ENCODE results near the gene REG3G. TPM values are rescaled to one million over a fixed set of nuclear protein-coding genes. Genes with fewer than 3 reads are reported as not detected.

REG3G gene
- total and polyA plus RNA-seq, 10 of the 15 experiments (the other 5 are each of a cell fraction or from before 2014, with no cell fraction given) = 0.33 TPM; not detected in 9

DNA sequence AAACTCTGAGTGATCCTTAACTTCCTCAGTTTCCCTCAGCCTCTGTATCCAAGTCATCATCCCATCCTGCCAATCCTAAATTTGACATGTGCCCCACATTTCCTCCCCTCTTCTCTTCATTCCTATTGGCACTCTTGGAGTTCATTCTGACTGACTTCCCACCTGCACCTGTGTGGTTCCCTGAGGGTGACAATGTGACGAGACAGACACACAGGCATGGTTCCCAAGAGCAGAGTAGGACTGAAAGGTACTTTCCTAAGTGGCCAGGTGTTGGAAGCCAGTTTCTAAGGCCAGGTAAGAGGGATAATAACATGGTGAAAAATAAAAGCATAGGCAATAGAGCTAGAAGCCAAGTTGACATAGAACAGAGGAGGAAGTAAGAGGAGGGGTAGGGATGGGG, 24.2 kb upstream of the REG3G start:
- ChIA-PET CTCF (interaction anchor here (1.0 to 4.4 kb wide), 4 partner anchors 10 to 44 kb away, joined by 3 to 22 read pairs (median 14); no protein-coding TSS in a partner anchor), SMC1A (ENCODE audit: uncharacterized antibody, unreplicated experiment) (no interaction called here), RAD21 (ENCODE audit: unreplicated experiment) (no interaction called here), POLR2A (no interaction called here)
- whole genome bisulfite sequencing (ENCODE audit: insufficient coverage, insufficient replicate concordance, low lambda C conversion rate, missing lambda C conversion rate) = 0% methylated on average over 1 of the region's 1 CpG
- Histone ChIP-seq H3K9me3 (replicated peaks; ENCODE audit: control insufficient read depth, insufficient read depth, low read length) (no peaks in the 10 kb centered on the region), H3K4me2 (ENCODE audit: control insufficient read depth, insufficient read depth) (no peak overlapping the region), H2AFZ (ENCODE audit: control insufficient read depth, low read depth, low read length) (no peak overlapping the region), H3K27ac (ENCODE audit: control insufficient read depth, insufficient read depth) (no peak overlapping the region), H3K36me3 (ENCODE audit: control insufficient read depth in 2 of 2, insufficient read depth in 2 of 2, low read length in 1 of 2) (no peaks in the 10 kb centered on the region), H3K79me2 (ENCODE audit: control insufficient read depth, insufficient read depth, low read length) (no peaks in the 10 kb centered on the region), H4K20me1 (ENCODE audit: control insufficient read depth, insufficient read depth) (no peaks in the 10 kb centered on the region), H3K4me3 (no peak overlapping the region), H3K27me3 (replicated peaks in 1 of 2; ENCODE audit: control insufficient read depth in 2 of 2, insufficient read depth in 2 of 2, low read length in 1 of 2) (no peaks in the 10 kb centered on the region; a peak in 2 of 4 replicates), H3K9ac (ENCODE audit: control insufficient read depth, insufficient read depth, low read length) (no peak overlapping the region), H3K4me1 (ENCODE audit: control insufficient read depth, insufficient read depth, low read length) (no peaks in the 10 kb centered on the region)
- intact Hi-C loops (cut with micrococcal nuclease; ENCODE audit: unreplicated experiment) = no loop called here
- in situ Hi-C loops (cut with MboI) = no loop called here
- no peak for DNase-seq (ENCODE audit: low read depth, low spot score)
- no peak for ATAC-seq
- FAIRE-seq = no peak
- BruUV-seq (replicated peaks) = no TSS peak
- TF ChIP-seq ASH2L (IDR thresholded peaks at IDR 0.05; ENCODE audit: borderline replicate concordance, low read depth) (no peak), PAX5 (IDR thresholded peaks at IDR 0.05; ENCODE audit: borderline replicate concordance, low read depth, low read length) (no peak), ZNF207 (IDR thresholded peaks at IDR 0.05; ENCODE audit: borderline replicate concordance) (no peak), CHD2 (IDR thresholded peaks at IDR 0.05; ENCODE audit: borderline replicate concordance, low read depth, low read length) (no peak), EGR1 (IDR thresholded peaks at IDR 0.05; ENCODE audit: borderline replicate concordance in 1 of 2, low read depth in 2 of 2, low read length in 2 of 2) (no peak), SMAD5 (IDR thresholded peaks at IDR 0.05; ENCODE audit: low read depth) (no peak), NBN (IDR thresholded peaks at IDR 0.05) (no peak), EP300 (IDR thresholded peaks at IDR 0.05; ENCODE audit: borderline replicate concordance in 1 of 2, control insufficient read depth in 1 of 2, low read depth in 2 of 2, low read length in 2 of 2) (no peak), ZNF217 (IDR thresholded peaks at IDR 0.05) (no peak), CEBPB (IDR thresholded peaks at IDR 0.05; ENCODE audit: borderline replicate concordance in 1 of 2, low read depth in 2 of 2, low read length in 2 of 2) (no peak)
- TF ChIP-seq, protein P1, sequence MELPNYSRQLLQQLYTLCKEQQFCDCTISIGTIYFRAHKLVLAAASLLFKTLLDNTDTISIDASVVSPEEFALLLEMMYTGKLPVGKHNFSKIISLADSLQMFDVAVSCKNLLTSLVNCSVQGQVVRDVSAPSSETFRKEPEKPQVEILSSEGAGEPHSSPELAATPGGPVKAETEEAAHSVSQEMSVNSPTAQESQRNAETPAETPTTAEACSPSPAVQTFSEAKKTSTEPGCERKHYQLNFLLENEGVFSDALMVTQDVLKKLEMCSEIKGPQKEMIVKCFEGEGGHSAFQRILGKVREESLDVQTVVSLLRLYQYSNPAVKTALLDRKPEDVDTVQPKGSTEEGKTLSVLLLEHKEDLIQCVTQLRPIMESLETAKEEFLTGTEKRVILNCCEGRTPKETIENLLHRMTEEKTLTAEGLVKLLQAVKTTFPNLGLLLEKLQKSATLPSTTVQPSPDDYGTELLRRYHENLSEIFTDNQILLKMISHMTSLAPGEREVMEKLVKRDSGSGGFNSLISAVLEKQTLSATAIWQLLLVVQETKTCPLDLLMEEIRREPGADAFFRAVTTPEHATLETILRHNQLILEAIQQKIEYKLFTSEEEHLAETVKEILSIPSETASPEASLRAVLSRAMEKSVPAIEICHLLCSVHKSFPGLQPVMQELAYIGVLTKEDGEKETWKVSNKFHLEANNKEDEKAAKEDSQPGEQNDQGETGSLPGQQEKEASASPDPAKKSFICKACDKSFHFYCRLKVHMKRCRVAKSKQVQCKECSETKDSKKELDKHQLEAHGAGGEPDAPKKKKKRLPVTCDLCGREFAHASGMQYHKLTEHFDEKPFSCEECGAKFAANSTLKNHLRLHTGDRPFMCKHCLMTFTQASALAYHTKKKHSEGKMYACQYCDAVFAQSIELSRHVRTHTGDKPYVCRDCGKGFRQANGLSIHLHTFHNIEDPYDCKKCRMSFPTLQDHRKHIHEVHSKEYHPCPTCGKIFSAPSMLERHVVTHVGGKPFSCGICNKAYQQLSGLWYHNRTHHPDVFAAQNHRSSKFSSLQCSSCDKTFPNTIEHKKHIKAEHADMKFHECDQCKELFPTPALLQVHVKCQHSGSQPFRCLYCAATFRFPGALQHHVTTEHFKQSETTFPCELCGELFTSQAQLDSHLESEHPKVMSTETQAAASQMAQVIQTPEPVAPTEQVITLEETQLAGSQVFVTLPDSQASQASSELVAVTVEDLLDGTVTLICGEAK (IDR thresholded peaks at IDR 0.05; ENCODE audit: borderline replicate concordance) = no peak
- TF ChIP-seq, protein P2, sequence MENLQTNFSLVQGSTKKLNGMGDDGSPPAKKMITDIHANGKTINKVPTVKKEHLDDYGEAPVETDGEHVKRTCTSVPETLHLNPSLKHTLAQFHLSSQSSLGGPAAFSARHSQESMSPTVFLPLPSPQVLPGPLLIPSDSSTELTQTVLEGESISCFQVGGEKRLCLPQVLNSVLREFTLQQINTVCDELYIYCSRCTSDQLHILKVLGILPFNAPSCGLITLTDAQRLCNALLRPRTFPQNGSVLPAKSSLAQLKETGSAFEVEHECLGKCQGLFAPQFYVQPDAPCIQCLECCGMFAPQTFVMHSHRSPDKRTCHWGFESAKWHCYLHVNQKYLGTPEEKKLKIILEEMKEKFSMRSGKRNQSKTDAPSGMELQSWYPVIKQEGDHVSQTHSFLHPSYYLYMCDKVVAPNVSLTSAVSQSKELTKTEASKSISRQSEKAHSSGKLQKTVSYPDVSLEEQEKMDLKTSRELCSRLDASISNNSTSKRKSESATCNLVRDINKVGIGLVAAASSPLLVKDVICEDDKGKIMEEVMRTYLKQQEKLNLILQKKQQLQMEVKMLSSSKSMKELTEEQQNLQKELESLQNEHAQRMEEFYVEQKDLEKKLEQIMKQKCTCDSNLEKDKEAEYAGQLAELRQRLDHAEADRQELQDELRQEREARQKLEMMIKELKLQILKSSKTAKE (IDR thresholded peaks at IDR 0.05; ENCODE audit: low read depth, poor library complexity, severe bottlenecking) = no peak
- TF ChIP-seq, protein P3, sequence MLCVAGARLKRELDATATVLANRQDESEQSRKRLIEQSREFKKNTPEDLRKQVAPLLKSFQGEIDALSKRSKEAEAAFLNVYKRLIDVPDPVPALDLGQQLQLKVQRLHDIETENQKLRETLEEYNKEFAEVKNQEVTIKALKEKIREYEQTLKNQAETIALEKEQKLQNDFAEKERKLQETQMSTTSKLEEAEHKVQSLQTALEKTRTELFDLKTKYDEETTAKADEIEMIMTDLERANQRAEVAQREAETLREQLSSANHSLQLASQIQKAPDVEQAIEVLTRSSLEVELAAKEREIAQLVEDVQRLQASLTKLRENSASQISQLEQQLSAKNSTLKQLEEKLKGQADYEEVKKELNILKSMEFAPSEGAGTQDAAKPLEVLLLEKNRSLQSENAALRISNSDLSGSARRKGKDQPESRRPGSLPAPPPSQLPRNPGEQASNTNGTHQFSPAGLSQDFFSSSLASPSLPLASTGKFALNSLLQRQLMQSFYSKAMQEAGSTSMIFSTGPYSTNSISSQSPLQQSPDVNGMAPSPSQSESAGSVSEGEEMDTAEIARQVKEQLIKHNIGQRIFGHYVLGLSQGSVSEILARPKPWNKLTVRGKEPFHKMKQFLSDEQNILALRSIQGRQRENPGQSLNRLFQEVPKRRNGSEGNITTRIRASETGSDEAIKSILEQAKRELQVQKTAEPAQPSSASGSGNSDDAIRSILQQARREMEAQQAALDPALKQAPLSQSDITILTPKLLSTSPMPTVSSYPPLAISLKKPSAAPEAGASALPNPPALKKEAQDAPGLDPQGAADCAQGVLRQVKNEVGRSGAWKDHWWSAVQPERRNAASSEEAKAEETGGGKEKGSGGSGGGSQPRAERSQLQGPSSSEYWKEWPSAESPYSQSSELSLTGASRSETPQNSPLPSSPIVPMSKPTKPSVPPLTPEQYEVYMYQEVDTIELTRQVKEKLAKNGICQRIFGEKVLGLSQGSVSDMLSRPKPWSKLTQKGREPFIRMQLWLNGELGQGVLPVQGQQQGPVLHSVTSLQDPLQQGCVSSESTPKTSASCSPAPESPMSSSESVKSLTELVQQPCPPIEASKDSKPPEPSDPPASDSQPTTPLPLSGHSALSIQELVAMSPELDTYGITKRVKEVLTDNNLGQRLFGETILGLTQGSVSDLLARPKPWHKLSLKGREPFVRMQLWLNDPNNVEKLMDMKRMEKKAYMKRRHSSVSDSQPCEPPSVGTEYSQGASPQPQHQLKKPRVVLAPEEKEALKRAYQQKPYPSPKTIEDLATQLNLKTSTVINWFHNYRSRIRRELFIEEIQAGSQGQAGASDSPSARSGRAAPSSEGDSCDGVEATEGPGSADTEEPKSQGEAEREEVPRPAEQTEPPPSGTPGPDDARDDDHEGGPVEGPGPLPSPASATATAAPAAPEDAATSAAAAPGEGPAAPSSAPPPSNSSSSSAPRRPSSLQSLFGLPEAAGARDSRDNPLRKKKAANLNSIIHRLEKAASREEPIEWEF (IDR thresholded peaks at IDR 0.05; ENCODE audit: insufficient replicate concordance, low read depth, low read length) = no peak
